ENCODE data around the gene ZDHHC6. TPM values are rescaled to one million over a fixed set of nuclear protein-coding genes. Genes with fewer than 3 reads are reported as not detected.

ZDHHC6 gene
- total RNA-seq, 1 experiment from 2014 or later = 50.2 TPM

DNA sequence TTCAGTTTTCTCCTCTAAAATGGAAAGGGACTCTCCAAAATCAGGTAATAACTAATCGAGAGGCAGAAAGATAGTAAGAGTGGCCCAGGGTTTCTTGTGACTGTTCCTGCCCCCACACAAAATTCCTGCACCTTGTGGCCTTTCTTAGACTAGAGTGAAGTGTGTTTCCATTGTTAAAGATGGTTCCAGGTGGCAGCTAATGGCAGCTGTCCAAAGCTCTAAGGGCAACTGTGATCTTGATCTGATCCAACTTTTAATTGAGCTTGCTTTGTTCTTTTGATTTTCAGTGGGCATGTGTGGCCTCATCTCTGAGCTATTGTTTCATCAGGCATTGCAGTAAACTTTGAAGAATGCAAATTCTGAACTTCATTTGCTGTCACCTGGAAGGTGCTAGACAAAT is 53.4 kb downstream of the ZDHHC6 start:
- no peak for DNase-seq (ENCODE audit: low spot score)

- DNase-seq (ENCODE audit: low spot score) = no peak
Measured at GRCh38 chr10:112390125-112390703, 56.5 kb downstream of the ZDHHC6 start.

- peak; percentile 93 for DNase-seq (ENCODE audit: low spot score)
Measured at GRCh38 chr10:112389271-112389822, 57.4 kb downstream of the ZDHHC6 start.

GRCh38 chr10:112388548-112388947 is 58.2 kb downstream of the ZDHHC6 start:
- no peak for DNase-seq (ENCODE audit: low spot score)

- peak; percentile 27 for DNase-seq (ENCODE audit: low spot score)
Measured at GRCh38 chr10:112388056-112388455, 58.7 kb downstream of the ZDHHC6 start.

- no peak for DNase-seq (ENCODE audit: low spot score)
Measured at GRCh38 chr10:112385201-112385600, 61.5 kb downstream of the ZDHHC6 start.

GRCh38 chr10:112384141-112384540 is 62.6 kb downstream of the ZDHHC6 start:
- no peak for DNase-seq (ENCODE audit: low spot score)

DNA sequence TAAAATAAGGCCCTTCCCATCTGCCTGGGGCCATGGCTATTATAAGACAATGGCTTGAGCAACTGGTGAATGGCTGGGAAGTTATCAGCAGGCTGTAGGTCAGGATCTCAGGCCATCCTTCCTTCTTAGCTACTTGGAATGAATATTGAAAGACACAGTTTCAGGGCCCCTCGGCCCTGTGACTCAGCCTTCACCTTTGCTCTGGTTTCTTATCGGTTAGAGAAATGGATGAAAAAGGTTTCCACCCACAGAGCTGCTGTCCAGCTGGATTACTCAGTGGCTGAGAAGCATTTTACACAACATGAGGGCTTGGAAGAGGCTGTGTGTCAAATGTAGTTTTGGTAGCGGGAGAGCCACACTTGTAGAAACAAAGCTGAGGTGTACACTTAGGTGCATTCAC is 63.4 kb downstream of the ZDHHC6 start:
- peak; percentile 91 for DNase-seq (ENCODE audit: low spot score)

GRCh38 chr10:112382515-112383235 is 64.0 kb downstream of the ZDHHC6 start:
- no peak for DNase-seq (ENCODE audit: low spot score)

Other genes starting within 250 kb of the ZDHHC6 start
- not detected in 2 replicates for gene TECTB, start 163.5 kb downstream of the ZDHHC6 start, total RNA-seq (2014; rRNA removed; shearing (Covaris generic))
- 0.91 and 0.96 TPM in 2 replicates for gene ACSL5, start 72.8 kb downstream of the ZDHHC6 start, total RNA-seq (2014; rRNA removed; shearing (Covaris generic))
- gene VTI1A, start 301 bp upstream of the ZDHHC6 start, total RNA-seq (2014; rRNA removed; shearing (Covaris generic)) = 38.1 and 41.3 TPM in 2 replicates